HepG2 (cell line): Measurements from ENCODE around the gene ARL8B. TPM values are rescaled to one million over a fixed set of nuclear protein-coding genes. Genes with fewer than 3 reads are reported as not detected.

Experiments
- ARNT2 ChIP-seq: sonication (generic); formaldehyde crosslinking; IDR thresholded peaks from 2 replicates; pipeline ENCODE4 v1.8.0; 2022; ENCODE audit warnings: mild to moderate bottlenecking, low read depth, missing genetic modification reagents, moderate library complexity
- CBFB ChIP-seq: sonication (generic); formaldehyde crosslinking; IDR thresholded peaks from 2 replicates; pipeline ENCODE4 v1.4.0; 2020; ENCODE audit warnings: missing genetic modification reagents
- CEBPB ChIP-seq: IDR thresholded peaks from 2 replicates; pipeline ENCODE4 v1.6.1; 2011; ENCODE audit warnings: low read depth, low read length, improper control_type of control experiment, borderline replicate concordance
- CENPX ChIP-seq: sonication (generic); formaldehyde crosslinking; IDR thresholded peaks from 2 replicates; pipeline ENCODE4 v1.9.0; 2021; ENCODE audit warnings: mild to moderate bottlenecking, missing genetic modification reagents, moderate library complexity
- DR1 ChIP-seq: sonication (generic); formaldehyde crosslinking; IDR thresholded peaks from 2 replicates; pipeline ENCODE4 v1.8.0; 2021; ENCODE audit warnings: mild to moderate bottlenecking, missing genetic modification reagents, inconsistent platforms
- ESRRA ChIP-seq: sonication (generic); formaldehyde crosslinking; IDR thresholded peaks from 2 replicates; pipeline ENCODE4 v1.5.1; 2020; ENCODE audit warnings: mild to moderate bottlenecking, low read depth, missing genetic modification reagents
- FOXK1 ChIP-seq: sonication (generic); formaldehyde crosslinking; IDR thresholded peaks from 2 replicates; pipeline ENCODE4 v1.4.0; 2020; ENCODE audit warnings: low read depth, missing genetic modification reagents, borderline replicate concordance
- GABPB1 ChIP-seq: IDR thresholded peaks from 2 replicates; pipeline ENCODE4 v1.6.1; 2016; ENCODE audit warnings: mild to moderate bottlenecking, missing genetic modification reagents, moderate library complexity, missing compliant biosample characterization
- HCFC1 ChIP-seq: fragments of 150-350 bp; IDR thresholded peaks from 2 replicates; pipeline ENCODE4 v1.6.1; 2014; ENCODE audit warnings: low read depth, low read length
- IKZF1 ChIP-seq: fragments of 450-650 bp; IDR thresholded peaks from 2 replicates; pipeline ENCODE4 v1.7.1; 2016
- IKZF5 ChIP-seq: IDR thresholded peaks from 2 replicates; pipeline ENCODE4 v1.6.1; 2018; ENCODE audit warnings: missing genetic modification reagents, mild to moderate bottlenecking, missing compliant biosample characterization
- MEF2D ChIP-seq: sonication (generic); formaldehyde crosslinking; IDR thresholded peaks from 2 replicates; pipeline ENCODE4 v1.5.1; 2020; ENCODE audit warnings: mild to moderate bottlenecking, missing genetic modification reagents
- MIER3 ChIP-seq: IDR thresholded peaks from 2 replicates; pipeline ENCODE4 v1.6.1; 2016; ENCODE audit warnings: missing compliant biosample characterization, borderline replicate concordance
- POLR2AphosphoS5 ChIP-seq: IDR thresholded peaks from 2 replicates; pipeline ENCODE4 v1.6.1; 2012; ENCODE audit warnings: low read depth, low read length
- PRPF4 ChIP-seq: fragments of 200-400 bp; formaldehyde crosslinking; IDR thresholded peaks from 2 replicates; pipeline ENCODE4 v1.6.1; 2016; ENCODE audit warnings: low read length, low read depth; ENCODE audit not compliant: poor library complexity, severe bottlenecking
- SNAPC2 ChIP-seq: sonication (generic); formaldehyde crosslinking; IDR thresholded peaks from 2 replicates; pipeline ENCODE4 v1.8.1; 2022; ENCODE audit warnings: mild to moderate bottlenecking, missing genetic modification reagents
- SP1 ChIP-seq, 2 experiments: fragments of 450-650 bp in 1 of 2; sonication (generic) in 1 of 2; formaldehyde crosslinking in 1 of 2; IDR thresholded peaks; 2 replicates each; pipeline versions ENCODE4 v1.4.0 to v1.6.1; 2016 to 2020; ENCODE audit warnings: missing genetic modification reagents in 1 of 2
- SP2 ChIP-seq: sonication (generic); formaldehyde crosslinking; IDR thresholded peaks from 2 replicates; pipeline ENCODE4 v1.5.1; 2020; ENCODE audit warnings: mild to moderate bottlenecking, missing genetic modification reagents
- U2AF1 ChIP-seq: fragments of 200-400 bp; formaldehyde crosslinking; optimal IDR thresholded peaks from 2 replicates; pipeline ENCODE3; 2017; ENCODE audit warnings: mild to moderate bottlenecking, low read depth, low read length
- ZBTB33 ChIP-seq: sonication (generic); formaldehyde crosslinking; IDR thresholded peaks from 2 replicates; pipeline ENCODE4 v1.4.0; 2020; ENCODE audit warnings: missing genetic modification reagents
- ZC3H13 ChIP-seq: sonication (generic); formaldehyde crosslinking; IDR thresholded peaks from 2 replicates; pipeline ENCODE4 v1.8.1; 2023; ENCODE audit warnings: mild to moderate bottlenecking, missing genetic modification reagents, moderate library complexity
- ZMYM3 ChIP-seq: sonication (generic); formaldehyde crosslinking; IDR thresholded peaks from 2 replicates; pipeline ENCODE4 v1.5.1; 2020; ENCODE audit warnings: mild to moderate bottlenecking, missing genetic modification reagents
- ZNF24 ChIP-seq: fragments of 450-650 bp; IDR thresholded peaks from 2 replicates; pipeline ENCODE4 v1.6.1; 2017; ENCODE audit warnings: antibody characterized with exemption, mild to moderate bottlenecking
- ZNF256 ChIP-seq: sonication (generic); formaldehyde crosslinking; conservative IDR thresholded peaks from 2 replicates; pipeline ENCODE4 v1.4.0; 2020; ENCODE audit warnings: missing genetic modification reagents
- ZNF30 ChIP-seq: sonication (generic); formaldehyde crosslinking; IDR thresholded peaks from 2 replicates; pipeline ENCODE4 v1.5.0; 2020; ENCODE audit warnings: mild to moderate bottlenecking, missing genetic modification reagents
- ZNF496 ChIP-seq: sonication (generic); formaldehyde crosslinking; IDR thresholded peaks from 2 replicates; pipeline ENCODE4 v1.8.1; 2023; ENCODE audit warnings: mild to moderate bottlenecking, moderate library complexity, missing genetic modification reagents; ENCODE audit not compliant: insufficient replicate concordance
- ZNF550 ChIP-seq: sonication (generic); formaldehyde crosslinking; IDR thresholded peaks from 2 replicates; pipeline ENCODE4 v1.4.0; 2020; ENCODE audit warnings: mild to moderate bottlenecking, missing genetic modification reagents, borderline replicate concordance
- ZNF562 ChIP-seq: sonication (generic); formaldehyde crosslinking; IDR thresholded peaks from 2 replicates; pipeline ENCODE4 v1.8.0; 2022; ENCODE audit warnings: missing genetic modification reagents, borderline replicate concordance
- ZNF670 ChIP-seq: sonication (generic); formaldehyde crosslinking; IDR thresholded peaks from 2 replicates; pipeline ENCODE4 v1.8.0; 2022; ENCODE audit warnings: mild to moderate bottlenecking, missing genetic modification reagents, borderline replicate concordance
- ZNF713 ChIP-seq: sonication (generic); formaldehyde crosslinking; IDR thresholded peaks from 2 replicates; pipeline ENCODE4 v1.4.0; 2020; ENCODE audit warnings: mild to moderate bottlenecking, missing genetic modification reagents
- polyA plus RNA-seq, 8 experiments: library from polyadenylated mRNA; depleted of rRNA in 3 of 8; stranded (reverse) in 7 of 8; unstranded in 1 of 8; fragments of >200 nt; fragmentation: Illumina TruSeq in 4 of 8; extraction: Trizol in 4 of 8; gene quantifications; 2 replicates each; pipeline versions ENCODE4 v1.2.1 to v1.2.3, GENCODE V29; 2011 to 2016; ENCODE audit warnings: low read depth in 4 of 8, missing spikeins in 1 of 8, mixed read lengths in 1 of 8; ENCODE audit not compliant: insufficient read depth in 1 of 8
- total RNA-seq, 5 experiments: library from RNA; depleted of rRNA; stranded (reverse); fragments of >200 nt; fragmentation: Illumina TruSeq; extraction: Trizol; gene quantifications; 2 replicates each; pipeline ENCODE4 v1.2.3, GENCODE V29; 2016; ENCODE audit warnings: low read depth in 1 of 5

Gene ARL8B
- total and polyA plus RNA-seq, 2 of the 13 experiments (the other 11 are each of a cell fraction or from before 2014, with no cell fraction given): 23.5 to 30.4 TPM

DNA sequence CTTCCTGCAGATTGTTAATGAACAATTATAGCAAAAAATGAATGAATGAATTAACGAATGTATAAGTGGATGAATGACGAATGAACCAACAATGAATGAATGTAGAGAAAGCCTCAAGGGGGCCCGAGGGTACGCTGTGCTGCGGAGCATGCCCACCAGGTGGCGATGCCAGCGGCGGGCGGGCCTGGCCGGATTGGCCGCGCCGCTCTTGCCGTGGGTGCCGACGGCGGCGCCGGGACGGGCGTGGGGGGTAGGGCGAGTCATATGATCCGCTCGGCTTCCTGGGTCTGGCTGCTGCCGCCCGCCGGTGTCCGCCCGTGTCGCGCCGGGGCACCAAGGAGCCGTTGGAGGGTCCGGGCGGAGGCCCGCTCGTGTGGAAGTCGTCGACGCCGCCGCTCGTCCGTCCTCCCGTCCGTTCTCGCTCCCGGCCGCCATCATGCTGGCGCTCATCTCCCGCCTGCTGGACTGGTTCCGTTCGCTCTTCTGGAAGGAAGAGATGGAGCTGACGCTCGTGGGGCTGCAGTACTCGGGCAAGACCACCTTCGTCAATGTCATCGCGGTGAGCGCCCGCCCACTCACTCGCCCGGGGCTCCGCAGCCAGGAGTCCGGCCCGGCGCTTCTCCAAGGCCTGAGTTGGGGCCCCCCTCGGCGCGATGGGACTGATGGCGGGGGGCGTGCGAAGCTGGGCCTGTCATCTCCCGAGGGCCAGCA lies at the start of gene ARL8B (continued):
- peak; percentile 90 for TF ChIP-seq ZNF24
- peak; percentile 73 for TF ChIP-seq POLR2AphosphoS5
- no peak for TF ChIP-seq U2AF1
- no peak for TF ChIP-seq ZNF550 (CRISPR knock-in tag)
- 0 out of 2 replicates have a peak, but pooled peaks have one; percentile 8 for TF ChIP-seq MEF2D (CRISPR knock-in tag)
- TF ChIP-seq IKZF5 (CRISPR knock-in tag): peak; percentile 61; the same call in 1 of the 2 replicates
- no peak for TF ChIP-seq SP1 (IDR thresholded peaks at IDR 0.05)
- TF ChIP-seq SP1 (CRISPR knock-in tag; IDR thresholded peaks at IDR 0.05): peak; percentile 70; the same call in 1 of the 2 replicates
- TF ChIP-seq DR1: peak; percentile 61; the same call in 1 of the 2 replicates
- peak; percentile 84; the same call in 1 of the 2 replicates for TF ChIP-seq FOXK1 (CRISPR knock-in tag)
- peak; percentile 47; the same call in 1 of the 2 replicates for TF ChIP-seq SP2 (CRISPR knock-in tag)
- no peak for TF ChIP-seq ZNF670 (CRISPR knock-in tag)
- no peak for TF ChIP-seq ZNF713 (CRISPR knock-in tag)
- TF ChIP-seq ZNF256: no peak
- TF ChIP-seq MIER3 (CRISPR knock-in tag): 0 out of 2 replicates have a peak, but pooled peaks have one; percentile 51
- TF ChIP-seq ARNT2 (CRISPR knock-in tag): peak; percentile 89
- no peak for TF ChIP-seq CENPX (CRISPR knock-in tag)
- no peak for TF ChIP-seq ZNF30 (CRISPR knock-in tag)
- peak; percentile 78 for TF ChIP-seq ZBTB33 (CRISPR knock-in tag)
- TF ChIP-seq ZMYM3 (CRISPR knock-in tag): no peak
- TF ChIP-seq ESRRA (CRISPR knock-in tag): peak; percentile 49; the same call in 1 of the 2 replicates
- no peak for TF ChIP-seq CEBPB
- no peak for TF ChIP-seq PRPF4
- no peak for TF ChIP-seq IKZF1
- TF ChIP-seq GABPB1 (CRISPR knock-in tag): peak; percentile 95
- TF ChIP-seq CBFB (CRISPR knock-in tag): peak; percentile 80; the same call in 1 of the 2 replicates
- peak; percentile 81; the same call in 1 of the 2 replicates for TF ChIP-seq ZC3H13 (CRISPR knock-in tag)
- TF ChIP-seq SNAPC2 (CRISPR knock-in tag): no peak
- TF ChIP-seq ZNF496 (CRISPR knock-in tag): no peak
- TF ChIP-seq HCFC1: 0 out of 2 replicates have a peak, but pooled peaks have one; percentile 41
- TF ChIP-seq ZNF562 (CRISPR knock-in tag): no peak
